ENCODE data around the gene NELFA.

DNA sequence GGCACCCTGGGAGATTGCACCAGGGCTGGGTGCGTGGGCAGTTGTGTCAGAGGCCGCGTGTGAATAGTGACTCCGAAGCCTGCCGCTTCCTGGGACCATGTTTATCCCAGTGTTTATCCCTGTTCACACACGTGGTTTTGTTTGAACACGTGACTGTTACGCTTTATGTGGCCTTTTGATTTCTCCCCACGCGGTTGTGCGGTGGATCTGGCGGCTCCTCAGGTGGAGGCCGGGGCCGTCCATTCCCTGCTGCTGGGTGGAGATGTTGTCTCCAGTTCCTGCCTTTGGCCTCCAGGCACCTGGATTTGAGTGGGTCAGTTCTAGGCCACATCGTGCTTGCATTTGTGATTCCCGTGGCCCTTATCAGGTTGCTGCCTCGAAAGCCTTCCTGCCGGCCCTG is 35.1 kb downstream of the NELFA start:
- TF ChIP-seq RERE (CRISPR knock-in tag; IDR thresholded peaks at IDR 0.05; ENCODE audit: low read depth) (no peak), FOXK2 (IDR thresholded peaks at IDR 0.05) (no peak), HDAC1 (CRISPR knock-in tag; IDR thresholded peaks at IDR 0.05) (no peak), RORA (CRISPR knock-in tag; IDR thresholded peaks at IDR 0.05) (no peak), POLR2A (IDR thresholded peaks at IDR 0.05; ENCODE audit: insufficient read depth in 1 of 2, low read depth in 2 of 2, low read length in 2 of 2) (no peak), ZFP91 (CRISPR knock-in tag; IDR thresholded peaks at IDR 0.05; ENCODE audit: borderline replicate concordance) (no peak), KDM4B (CRISPR knock-in tag; IDR thresholded peaks at IDR 0.05) (no peak), GABPB1 (CRISPR knock-in tag; IDR thresholded peaks at IDR 0.05) (no peak), DRAP1 (CRISPR knock-in tag; IDR thresholded peaks at IDR 0.05) (no peak), SOX6 (IDR thresholded peaks at IDR 0.05) (no peak), SOX6 (CRISPR knock-in tag; IDR thresholded peaks at IDR 0.05) (no peak), ZNF574 (CRISPR knock-in tag; IDR thresholded peaks at IDR 0.05) (no peak), PTBP1 (IDR thresholded peaks at IDR 0.05; ENCODE audit: low read depth, low read length, poor library complexity, severe bottlenecking) (no peak), TAF1 (CRISPR knock-in tag; IDR thresholded peaks at IDR 0.05) (no peak)
- TF ChIP-seq, protein P1, sequence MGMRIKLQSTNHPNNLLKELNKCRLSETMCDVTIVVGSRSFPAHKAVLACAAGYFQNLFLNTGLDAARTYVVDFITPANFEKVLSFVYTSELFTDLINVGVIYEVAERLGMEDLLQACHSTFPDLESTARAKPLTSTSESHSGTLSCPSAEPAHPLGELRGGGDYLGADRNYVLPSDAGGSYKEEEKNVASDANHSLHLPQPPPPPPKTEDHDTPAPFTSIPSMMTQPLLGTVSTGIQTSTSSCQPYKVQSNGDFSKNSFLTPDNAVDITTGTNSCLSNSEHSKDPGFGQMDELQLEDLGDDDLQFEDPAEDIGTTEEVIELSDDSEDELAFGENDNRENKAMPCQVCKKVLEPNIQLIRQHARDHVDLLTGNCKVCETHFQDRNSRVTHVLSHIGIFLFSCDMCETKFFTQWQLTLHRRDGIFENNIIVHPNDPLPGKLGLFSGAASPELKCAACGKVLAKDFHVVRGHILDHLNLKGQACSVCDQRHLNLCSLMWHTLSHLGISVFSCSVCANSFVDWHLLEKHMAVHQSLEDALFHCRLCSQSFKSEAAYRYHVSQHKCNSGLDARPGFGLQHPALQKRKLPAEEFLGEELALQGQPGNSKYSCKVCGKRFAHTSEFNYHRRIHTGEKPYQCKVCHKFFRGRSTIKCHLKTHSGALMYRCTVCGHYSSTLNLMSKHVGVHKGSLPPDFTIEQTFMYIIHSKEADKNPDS (CRISPR knock-in tag; IDR thresholded peaks at IDR 0.05): no peak
